ENCODE measurements around the gene COL23A1.

- no peak for TF ChIP-seq CTCF (IDR thresholded peaks at IDR 0.05)
- TF ChIP-seq TEAD4 (CRISPR knock-in tag; IDR thresholded peaks at IDR 0.05), result no peak
- TF ChIP-seq ZNF671 (CRISPR knock-in tag; IDR thresholded peaks at IDR 0.05), result no peak
- no peak for TF ChIP-seq SMAD4 (CRISPR knock-in tag; IDR thresholded peaks at IDR 0.05)
- no peak for TF ChIP-seq KAT7 (CRISPR knock-in tag; IDR thresholded peaks at IDR 0.05; ENCODE audit: borderline replicate concordance)
Observed at GRCh38 chr5:178477802-178478201, 112.4 kb downstream of the COL23A1 start.
